GM18502 (cell line): Measurements from ENCODE around the gene NRGN.
"Not testable (repeated sequence)": the region's sequence is repeated elsewhere in the genome, so short reads cannot be mapped to it uniquely, and the experiment has no call there.

Experiments used
- ATAC-seq: cut with Tn5 transposase; IDR thresholded peaks from one replicate; pipeline ENCODE4 v1.9.1; 2021; ENCODE audit warnings: mild to moderate bottlenecking; ENCODE audit not compliant: unreplicated experiment, poor library complexity

The NRGN gene

GRCh38 chr11:124756033-124756752 is 16.5 kb downstream of the NRGN start:
- ATAC-seq, result no peak

DNA sequence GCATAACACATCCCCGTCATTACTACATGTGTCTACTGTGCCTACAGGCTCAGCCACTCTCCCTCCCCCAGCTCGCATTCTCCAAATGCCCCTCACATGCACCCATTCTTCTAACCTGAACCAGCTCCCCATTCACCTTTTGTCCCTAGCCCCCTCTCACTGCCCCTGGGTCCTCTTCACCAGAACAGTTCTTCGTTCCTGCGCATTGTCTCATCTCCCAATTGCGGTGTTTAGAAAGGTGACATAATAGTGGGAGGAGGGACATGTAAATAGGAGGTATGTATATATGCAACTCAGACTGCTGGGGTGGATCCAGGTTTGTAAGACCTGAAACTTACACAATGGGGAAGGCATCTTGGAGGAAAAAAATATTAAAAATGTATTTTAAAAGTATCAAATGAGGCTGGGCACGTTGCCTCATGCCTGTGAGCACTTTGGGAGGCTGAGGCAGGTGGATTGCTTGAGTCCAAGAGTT is 17.0 kb downstream of the NRGN start:
- no peak for ATAC-seq

- no peak for ATAC-seq
These were observed 17.6 kb downstream of the NRGN start for GRCh38 chr11:124757320-124757719.

DNA sequence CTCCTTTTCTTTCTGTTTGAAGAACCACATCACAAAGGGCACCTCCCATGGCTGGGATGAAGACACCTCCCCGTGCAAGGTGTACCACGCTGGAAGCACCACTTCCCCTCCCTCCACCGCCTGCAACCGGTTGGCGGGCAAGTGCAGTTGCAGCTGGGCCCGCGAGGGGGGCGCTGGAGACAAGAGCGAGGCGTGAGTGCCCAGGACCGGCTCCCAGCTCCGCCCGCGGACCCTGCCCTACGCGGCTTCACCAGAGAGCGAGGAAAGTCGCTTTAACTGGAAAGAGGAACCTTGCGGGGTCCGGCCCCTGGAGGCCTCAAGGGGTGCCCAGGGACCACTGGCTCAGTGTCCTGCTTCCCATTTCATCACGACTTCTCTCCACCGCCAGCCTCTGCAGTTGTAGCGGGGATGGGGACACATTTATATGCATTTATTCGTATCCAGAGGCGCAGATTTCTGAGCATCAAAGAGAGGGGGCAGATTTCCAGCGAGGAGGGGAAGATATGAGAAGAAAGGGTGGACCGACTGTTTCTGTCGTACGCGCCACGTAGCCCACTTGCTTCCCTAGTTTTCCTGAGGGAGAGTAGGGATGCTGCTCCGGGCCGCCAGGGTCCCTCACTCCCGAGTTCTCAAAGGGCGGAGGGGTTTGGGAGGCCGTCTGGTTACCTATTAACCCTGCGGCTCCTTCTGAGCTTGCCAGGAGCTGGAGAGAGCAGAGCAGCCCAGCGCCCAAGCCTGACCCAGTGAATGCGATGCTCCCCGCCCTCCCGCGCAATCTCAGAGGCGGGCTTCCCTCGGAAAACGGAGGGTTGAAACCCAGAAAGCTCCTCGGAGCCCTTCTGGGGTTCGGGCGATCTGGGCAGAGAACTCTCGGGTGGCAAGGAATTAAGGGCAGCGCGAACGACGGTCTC is 18.9 kb downstream of the NRGN start:
- peak; percentile 59 for ATAC-seq

DNA sequence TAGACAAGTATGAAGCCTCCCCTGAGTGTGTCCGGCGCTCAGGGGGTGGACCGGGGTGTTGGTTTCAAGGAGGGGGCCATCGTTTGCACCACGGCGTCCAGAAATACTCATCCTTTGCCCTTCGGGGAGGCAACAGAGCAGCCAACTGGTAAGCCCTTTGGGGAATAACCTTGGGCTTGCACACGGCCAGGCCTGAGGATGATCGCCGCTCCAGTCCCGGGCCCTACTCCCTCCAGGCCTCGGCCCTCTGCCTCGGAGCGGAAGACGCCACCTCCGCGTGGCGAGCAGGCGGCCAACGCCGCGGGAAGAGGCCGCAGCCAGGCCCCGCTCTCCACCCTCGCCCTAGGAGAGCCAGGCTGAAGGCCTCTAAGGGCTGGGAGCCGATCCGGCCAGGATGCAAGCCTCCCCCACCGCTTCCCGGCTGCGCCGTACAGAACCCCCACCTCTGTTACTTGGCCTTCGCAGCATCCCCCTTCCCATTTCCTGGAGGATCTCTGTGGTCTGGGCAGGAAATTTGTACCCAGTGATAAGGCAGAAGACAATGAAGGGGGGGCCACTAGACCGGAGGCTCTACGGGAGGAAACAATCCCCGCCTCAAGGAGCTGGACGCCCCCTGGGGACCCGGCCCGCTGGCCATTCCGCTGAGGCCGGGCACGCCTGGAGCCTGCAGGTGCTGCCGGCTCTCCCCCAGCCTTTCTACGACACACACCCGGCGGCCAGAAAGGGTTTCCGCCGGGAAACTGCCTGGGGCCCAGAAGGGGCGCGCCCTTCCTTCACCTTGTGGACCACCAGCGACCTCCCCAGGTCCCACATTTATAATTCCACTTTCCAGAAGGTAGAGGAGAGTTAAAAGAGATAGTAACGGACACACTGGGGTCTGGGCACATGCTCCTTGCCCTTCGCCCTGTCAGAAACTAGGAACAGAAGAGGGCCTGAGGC is 19.8 kb downstream of the NRGN start:
- no peak for ATAC-seq

GRCh38 chr11:124760205-124760652 is 20.5 kb downstream of the NRGN start:
- peak; percentile 22 for ATAC-seq

DNA sequence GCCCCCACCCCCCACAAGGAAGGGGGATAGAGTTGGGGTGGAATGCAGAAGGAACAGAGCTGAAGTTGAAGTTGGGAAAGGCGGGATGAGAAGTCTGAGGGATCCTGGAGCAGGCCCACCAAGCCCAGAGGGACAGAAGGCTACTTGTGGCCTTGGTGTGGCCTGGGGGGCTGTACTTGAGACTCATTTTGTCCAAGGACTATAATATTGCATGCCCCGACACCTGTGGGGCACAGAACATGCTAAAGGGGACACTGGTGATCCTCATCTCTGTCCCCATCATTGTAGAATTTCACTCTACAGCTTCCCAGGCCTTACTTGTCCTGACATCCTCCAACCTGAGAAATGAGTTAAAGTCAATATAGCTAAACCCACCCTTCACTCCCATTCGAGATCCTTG is 21.1 kb downstream of the NRGN start:
- ATAC-seq, result no peak

DNA sequence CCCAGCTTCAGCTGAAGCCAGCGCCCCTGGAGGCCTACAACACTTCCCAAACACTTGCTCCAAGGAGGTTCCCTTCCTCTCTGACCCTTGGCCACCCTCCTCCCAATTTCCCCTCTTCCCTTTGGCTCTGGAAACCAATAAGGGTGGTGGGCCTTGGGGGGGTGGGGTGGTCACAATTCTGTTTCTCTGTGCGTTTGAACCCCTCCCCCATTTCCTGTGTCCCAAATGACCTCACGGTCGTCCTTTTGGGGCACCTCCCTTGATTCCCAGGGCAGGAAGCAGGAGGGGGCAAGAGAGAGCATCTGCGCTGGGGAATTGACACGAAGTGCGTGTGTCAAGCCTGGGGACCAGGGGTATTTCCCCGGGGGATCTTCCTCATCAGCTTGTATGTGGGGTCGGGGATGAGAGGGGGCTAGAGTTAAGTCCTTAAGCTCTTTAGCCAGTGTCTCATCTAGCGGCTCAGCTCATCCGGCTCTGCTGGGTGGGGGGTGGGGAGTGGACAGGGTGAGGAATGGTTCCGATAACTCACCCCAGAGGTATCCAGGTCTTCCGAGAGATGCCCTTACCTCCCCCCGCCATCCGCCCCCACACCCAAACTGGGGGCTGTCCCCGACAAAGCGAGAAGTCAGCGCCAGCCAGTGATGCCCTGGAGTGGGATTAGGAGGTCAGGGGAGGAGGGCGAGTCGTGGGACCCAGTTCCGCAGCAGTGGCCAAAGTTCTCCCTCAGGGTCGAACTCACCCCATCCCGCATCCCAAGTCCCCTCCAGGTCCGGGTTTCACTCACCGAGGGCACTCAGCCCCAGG is 21.8 kb downstream of the NRGN start:
- no peak for ATAC-seq

- ATAC-seq, result peak; percentile 60
These were observed 22.4 kb downstream of the NRGN start, which contains the start of gene ESAM for GRCh38 chr11:124762105-124762623. Gene ESAM, minus strand, starts transcription at chr11:124762290. Its CDS starts 136 bp downstream, at chr11:124762154.

DNA sequence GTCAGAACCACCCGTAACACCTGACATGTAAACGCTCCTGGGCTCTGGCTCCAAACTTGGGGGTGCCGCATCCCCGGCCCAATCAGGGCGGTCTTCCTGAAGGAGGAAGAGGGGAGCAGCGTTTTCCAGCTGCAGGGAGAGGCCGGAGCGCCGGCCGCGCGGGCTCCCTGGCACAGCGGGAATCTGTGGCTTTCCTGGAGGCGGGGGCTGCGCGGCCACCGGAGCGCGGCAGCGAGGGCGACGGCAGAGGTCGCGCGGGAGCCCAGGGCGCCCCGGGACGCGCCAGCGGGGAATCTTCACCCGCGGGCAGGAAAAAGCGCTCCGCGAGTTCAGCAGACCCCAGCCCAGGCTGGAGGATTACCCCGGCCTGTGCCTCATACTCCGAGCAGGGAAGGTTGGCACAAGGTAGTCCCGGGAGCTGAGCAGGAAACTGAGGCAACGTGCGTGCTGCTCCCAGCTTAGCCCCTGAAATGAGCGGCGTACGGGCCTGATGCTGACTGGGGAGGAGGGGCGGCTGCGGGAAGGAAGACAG is 22.9 kb downstream of the NRGN start:
- ATAC-seq, result peak; percentile 9

DNA sequence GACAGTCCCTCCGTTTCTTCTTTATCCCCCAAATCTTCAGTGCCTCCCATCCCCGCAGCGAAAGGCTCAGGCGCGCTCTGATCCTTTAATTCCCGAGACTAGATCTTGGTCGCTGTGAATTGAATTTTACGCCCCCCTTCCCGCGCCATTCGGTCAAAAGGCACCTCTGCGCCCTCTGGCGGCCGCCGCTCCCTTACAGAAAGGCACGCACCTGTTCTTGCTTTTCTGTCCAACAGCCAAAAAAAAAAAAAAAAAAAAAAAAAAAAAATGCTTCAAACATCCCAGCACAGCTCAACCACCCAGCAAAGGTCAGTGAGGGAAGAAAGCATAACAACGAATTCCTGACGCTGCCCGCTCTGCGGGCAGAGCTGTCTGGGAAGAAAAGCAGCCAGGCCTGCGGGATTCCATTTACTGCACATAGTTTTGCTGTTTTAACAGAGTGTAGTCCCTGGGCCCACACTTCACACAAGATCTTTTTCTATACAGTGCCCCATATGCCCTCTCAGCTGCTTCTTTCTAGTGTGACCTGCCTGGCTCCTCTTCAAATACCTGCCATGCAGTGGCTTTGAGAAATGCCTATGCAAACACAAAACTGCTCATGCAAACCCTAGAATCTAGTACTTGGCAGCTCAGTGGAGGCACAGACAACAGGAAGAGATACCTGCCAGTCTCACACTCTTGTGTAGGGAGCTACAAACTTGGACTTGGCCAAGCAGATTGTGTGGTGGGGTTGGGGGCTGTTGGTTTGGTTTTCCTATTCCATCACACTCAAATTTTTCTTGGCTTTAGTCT is 23.6 kb downstream of the NRGN start:
- ATAC-seq, result peak; percentile 25

DNA sequence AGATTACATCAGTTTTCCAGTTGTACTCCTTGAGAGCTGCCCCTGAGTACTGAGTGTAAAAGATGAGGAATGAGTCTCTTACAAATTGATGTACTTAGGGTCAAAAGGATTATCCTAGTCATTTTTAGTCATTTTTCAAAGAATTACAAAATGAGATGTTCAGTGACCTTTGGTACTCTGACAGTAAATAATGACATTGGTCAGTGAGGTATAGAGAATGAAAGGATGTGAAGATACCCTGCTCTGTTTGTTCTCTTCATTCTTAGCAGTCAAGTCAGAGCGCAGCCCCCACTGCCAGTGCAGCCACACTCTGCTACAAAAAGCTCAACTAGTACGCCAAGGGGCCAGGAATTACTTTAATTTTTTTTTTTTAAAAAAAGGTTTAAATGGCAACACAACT is 26.4 kb downstream of the NRGN start:
- no peak for ATAC-seq

- ATAC-seq, result no peak
These were observed 29.2 kb downstream of the NRGN start for GRCh38 chr11:124768914-124769313.

GRCh38 chr11:124769806-124770774 is 30.3 kb downstream of the NRGN start:
- no peak for ATAC-seq

- ATAC-seq, result not testable (repeated sequence)
These were observed 31.2 kb downstream of the NRGN start for GRCh38 chr11:124770959-124771358.

GRCh38 chr11:124776865-124777645 is 37.3 kb downstream of the NRGN start:
- no peak for ATAC-seq
